Measurements from ENCODE around the gene CYB5R4.
"Not testable (repeated sequence)": the region's sequence is repeated elsewhere in the genome, so short reads cannot be mapped to it uniquely, and the experiment has no call there.

Gene CYB5R4

DNA sequence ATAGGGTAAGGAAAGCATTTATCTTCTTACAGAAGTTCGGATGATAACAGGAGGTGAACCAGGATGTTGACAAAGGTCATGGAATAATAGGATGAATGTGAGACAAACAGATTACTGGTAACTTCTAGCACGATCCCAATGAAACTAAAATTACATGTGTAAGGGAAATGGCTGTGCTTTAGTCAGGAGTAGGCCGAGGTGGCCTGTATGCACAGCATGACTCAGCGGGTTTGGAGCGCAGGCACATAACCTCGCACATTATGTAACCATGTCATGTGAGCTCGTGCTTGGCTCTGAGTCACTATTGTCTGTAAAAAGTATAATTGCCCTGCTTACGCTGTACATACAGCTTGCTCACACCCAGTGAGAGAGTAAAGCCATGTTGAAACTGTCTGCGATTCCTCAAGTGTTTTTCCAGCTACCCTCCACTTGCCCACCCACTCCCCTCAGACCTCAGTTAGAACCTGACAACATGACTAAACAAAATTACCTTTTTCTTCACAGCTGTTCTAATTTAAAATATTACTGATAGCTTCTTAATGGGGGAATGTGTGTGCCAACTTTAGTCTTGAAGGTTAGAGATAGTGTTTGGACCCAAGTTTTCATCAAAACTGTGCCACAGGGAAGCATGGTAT lies 8.2 kb downstream of the CYB5R4 start:
- DNase-seq = no peak

DNA sequence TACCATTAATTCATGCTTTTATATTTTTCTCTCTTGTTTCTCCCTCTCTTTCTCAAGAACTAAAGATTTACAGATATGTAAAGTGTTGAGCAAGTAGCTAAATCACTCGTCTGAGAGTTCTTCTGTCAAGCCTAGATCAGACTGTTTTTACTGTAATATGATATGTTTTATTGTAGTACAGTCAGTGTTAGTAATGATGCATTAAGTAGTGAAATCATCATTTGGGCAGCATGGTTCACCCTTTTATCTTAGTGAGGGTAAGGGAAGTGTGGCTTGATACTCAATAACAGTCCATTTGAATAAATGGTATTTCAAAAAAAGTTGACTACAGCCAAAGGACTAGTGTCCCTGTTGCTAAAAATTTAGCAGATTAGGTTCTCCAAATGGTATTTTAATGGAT lies 9.2 kb downstream of the CYB5R4 start:
- no peak for DNase-seq

DNA sequence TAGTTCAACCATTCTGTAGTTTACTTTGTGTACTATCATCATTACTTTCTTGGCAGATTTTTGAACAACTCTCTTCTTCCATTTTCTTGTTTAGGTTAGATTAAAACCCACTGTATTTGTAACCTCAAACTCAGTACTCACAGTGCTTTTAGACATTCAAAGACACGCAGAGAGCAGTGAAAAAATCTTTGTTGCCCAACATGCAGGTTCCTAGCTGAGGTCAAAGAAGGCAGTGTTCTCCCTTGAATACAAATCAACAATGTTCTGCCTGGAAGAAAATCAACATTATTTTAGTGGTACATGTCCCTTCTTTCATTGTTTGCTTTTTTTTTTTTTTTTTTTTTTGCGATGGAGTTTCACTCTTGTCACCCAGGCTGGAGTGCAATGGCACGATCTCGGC lies 11.2 kb downstream of the CYB5R4 start:
- DNase-seq = no peak

DNA sequence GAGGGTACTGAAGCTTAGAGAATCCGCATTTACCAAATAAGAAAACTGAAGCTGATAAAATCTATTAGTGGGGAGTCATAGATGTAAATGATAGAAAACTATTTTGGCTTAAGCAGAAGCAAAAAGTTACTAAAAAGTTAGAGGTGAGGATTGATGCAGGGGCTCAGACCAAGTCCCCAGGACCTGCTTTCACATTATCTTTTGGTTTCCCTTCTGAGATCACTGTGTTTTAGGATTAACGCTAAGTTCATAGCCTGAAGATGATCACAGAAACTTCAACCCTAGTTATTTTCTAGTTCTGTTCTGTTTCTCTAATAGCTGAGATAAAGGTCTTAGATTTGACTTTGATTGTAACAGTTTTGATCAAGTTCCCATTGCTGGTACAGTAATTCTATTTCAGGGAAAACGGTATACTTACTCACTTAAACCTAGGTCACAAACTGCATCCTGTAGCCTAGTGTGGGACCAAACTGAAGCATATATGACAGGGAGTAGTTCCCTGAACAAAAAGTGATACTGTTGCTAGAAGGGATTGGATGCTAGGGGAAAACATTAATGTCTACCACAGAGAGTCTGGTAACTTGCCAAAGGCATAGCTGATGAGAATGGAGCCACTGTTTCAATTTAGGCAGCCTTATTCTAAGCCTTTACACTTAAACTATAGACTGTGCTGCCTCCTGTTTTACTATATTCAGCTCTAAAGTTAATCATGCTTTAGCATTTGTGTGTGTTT lies 13.1 kb downstream of the CYB5R4 start:
- DNase-seq = no peak

DNA sequence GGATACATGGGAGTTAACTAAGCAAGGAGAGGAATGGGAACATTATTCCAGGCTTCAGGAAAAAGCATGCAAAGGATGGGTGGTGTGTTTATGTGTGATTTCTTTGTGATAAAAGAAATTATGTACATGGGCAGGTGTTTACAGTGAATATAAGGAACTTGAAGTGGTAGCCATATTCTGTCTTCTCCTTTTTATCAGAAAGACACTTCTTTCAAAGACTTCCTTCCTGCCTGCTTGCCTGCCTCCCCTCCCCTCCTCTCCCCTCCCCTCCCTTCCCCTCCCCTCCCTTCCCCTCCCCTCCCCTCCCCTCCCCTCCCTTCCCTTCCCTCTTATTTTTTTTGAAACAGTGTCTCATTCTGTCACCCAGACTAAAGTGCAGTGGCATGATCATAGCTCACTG lies 14.4 kb downstream of the CYB5R4 start:
- DNase-seq = no peak

DNA sequence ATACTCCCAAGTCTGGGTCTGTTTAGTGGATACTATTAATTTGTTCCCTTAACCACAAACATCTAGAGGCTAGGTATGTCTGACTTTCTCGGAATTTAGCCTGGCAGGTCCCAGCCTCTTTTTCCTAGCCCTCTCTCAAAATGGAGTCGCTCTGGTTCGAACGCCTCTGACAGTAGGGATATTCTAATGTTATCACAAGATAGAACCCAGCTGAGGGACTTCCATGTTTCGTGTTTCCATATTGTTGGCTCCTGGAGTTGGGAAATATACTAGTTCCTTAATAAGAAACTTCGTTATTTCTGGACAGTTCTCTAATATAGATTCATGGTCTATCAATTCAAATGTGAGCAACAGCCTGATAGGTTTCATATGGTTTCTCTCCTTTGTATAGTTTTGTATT lies 16.4 kb downstream of the CYB5R4 start:
- DNase-seq = no peak

DNA sequence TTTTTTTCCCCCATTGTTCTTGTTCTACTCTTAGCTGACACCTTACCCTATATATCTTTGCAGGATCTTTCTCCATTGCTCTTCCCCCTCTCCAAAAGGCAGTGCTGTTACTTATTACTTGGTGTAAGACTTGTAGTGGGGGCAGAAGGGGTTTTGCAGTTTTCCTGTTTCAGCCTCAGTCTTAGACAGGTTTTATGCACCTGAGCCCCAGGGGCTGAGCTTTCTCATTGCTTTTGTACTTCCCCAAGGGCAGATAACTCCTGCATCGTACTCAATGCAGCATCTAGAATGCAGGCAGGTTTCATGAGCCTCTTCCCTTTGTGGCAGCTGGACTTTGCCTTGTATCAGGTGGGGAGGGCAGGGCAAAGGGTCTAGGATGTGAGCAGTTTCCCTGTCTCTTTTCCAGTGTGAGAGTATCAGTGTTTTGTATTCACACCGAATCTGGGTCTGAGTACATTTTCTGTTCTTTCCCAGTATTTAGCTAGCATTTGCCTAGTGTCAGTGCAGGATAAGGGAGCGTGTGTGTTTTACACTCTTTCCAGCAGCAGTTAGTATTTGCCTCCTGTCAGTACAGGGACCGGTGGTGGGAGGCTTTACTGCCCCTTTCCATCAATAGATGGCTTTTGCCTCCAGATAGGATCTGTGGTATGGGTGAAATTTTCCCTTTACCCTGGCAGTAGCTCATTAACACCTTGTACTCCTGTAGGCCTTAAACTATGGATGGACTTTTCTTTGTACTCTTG lies 19.6 kb downstream of the CYB5R4 start:
- DNase-seq = no peak

DNA sequence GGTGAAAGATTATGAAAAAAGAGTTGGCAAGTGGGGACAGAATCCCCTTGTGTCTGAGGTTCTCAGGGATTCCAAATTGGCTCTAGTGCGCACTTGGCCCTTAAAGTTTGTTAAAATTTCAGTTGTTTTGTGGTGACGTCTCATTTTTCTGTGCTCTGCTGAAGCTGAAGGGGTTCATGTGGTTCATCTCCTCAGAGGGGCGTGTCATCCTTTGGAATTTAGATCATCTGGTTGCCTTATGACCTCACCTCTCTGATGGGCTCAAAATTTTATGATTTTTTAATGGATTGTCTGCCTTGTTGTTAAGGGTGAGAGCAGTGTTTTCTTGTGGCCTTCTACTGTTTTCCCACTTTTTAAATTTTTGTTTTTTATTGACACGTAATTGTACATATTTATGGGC lies 20.3 kb downstream of the CYB5R4 start:
- DNase-seq = no peak

DNA sequence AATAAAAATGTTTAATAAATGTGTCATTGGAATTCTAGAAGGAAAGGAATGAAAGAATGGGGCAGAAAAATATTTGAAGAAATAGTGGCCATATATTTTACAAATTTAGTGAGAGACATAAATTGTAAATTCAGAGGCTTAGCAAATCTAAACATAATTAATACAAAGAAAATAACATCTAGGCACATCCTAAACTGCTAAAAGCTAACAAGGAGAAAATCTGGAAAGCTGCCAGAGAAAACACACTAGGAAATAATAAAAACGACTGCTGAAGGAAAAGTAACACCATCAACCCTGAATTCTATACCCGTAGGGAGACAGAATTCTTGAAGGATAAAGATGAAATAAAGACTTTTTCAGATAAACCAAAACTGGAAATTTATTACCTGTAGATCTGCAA lies 23.8 kb downstream of the CYB5R4 start:
- DNase-seq = no peak

DNA sequence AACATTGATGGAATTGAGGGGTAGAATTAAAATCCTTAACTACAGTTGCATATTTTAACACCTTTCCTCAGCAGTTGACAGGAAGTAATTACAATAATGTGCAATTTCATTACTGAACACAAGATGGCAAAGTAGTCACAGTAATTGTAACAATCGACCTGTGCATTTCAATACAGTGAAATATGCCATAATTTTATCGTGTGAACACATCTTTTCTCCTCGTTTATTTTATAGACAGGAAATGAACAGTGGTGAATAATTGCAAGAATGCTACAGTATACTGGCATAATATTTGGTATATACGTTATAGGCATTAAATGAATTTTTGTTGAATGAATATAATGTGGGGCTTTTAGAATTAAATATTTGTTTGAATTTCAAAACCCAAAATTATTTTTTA lies 25.0 kb downstream of the CYB5R4 start:
- no peak for DNase-seq

DNA sequence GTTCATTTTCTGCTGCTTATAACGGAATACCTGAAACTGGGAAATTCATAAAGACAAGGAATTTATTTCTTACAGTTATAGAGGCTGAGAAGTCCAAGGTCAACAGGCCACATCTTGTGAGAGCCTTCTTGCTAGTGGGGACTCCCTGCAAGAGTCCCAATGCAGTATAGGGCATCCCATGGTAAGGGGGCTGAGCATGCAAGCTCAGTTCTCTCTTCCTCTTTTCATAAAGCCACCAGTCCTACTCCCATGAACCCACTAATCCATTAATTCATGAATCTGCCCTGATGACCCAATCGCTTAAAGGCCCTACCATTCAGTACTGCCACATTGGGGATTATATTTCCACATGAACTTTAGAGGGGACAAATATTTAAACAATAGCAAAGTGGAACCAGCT lies 26.5 kb downstream of the CYB5R4 start:
- no peak for DNase-seq

DNA sequence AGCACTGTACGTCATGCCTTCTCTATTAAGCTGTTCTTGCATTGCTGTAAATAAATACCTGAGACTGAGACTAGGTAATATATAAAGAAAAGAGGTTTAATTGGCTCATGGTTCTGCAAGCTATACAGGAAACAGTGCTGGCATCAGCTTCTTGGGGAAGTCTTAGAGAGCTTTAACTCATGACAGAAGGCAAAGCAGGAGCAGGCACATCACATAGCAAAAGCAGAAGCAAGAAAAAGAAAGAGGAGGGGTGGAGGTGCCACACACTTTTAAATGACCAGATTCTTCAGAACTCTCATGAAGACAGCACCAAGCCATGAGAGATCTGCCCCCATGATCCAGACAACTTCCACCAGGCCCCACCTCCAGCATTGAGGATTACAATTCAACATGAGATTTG lies 30.1 kb downstream of the CYB5R4 start:
- DNase-seq = no peak

DNA sequence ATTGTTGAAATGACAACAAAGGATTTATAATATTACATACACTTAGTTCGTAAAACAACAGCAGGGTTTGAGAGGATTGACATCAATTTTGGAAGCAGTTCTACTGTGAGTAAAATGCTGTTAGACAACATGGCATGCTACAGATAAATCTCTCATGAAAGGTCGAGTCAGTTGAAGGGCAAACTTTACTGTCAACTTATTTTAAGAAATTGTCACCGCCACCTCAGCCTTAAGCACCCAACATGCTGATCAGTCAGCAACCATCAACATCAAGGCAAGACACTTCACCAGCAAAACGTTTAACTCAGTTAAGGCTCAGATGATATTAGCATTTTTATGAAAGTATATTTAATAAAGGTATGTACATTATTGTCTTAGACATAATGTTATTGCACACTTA lies 31.0 kb downstream of the CYB5R4 start:
- no peak for DNase-seq

DNA sequence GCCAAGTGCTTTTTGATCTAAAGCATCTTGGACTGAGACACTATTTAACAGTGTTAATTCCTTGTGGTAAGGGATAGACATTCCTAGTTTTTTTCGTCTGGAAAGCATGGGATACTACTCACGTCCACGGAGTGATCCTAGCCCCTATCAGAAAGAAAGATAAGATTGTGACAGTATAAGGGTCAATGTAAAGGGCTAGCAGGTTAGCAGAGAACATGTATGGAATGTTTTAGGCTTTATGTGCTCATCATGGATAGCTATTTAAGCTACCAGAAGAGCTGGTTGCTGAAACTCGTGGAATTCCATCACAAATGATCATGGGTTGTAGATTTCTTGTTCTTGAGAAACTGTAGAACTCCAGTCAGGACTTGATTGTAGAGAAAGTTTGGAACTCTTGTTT lies 32.1 kb downstream of the CYB5R4 start:
- DNase-seq = no peak

DNA sequence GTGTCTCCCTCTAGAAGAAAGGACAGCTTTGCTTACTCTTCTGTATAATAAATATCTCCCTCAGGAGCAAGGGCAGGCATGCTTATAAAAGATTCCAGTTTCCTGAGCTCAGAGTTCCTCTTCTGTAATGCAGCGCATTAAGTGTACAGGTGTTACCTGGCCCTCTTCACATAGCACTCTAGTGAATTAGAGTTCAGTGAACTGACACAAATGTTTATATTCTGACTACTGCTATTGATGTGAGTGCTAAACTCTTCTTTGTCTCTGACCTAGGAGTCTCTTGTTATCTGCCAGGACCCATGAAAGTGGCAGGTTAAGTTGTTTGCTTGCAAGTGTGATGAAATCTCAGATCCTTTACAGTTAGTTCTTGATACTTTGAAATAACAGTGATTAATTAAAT lies 33.5 kb downstream of the CYB5R4 start:
- no peak for DNase-seq

DNA sequence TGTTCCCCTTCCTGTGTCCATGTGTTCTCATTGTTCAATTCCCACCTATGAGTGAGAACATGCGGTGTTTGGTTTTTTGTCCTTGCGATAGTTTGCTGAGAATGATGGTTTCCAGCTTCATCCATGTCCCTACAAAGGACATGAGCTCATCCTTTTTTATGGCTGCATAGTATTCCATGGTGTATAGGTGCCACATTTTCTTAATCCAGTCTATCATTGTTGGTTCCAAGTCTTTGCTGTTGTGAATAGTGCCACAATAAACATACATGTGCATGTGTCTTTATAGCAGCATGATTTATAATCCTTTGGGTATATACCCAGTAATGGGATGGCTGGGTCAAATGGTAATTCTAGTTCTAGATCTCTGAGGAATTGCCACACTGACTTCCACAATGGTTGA lies 37.6 kb downstream of the CYB5R4 start:
- not testable (repeated sequence) for DNase-seq

DNA sequence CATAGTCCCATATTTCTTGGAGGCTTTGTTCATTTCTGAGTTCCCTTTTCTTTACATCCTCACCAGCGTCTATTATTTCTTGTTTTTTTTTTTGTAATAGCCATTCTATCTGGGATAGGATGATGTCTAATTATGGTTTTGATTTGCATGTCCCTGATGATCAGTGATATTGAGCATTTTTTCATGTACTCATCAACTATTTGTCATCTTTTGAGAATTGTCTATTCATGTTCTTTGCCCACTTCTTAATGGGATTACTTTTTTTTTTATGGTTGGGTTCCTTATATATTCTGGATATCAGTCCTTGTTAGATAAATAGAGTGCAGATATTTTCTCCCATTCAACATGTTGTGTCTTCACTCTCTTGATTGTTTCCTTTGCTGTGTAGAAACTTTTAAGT lies 42.1 kb downstream of the CYB5R4 start:
- no peak for DNase-seq

DNA sequence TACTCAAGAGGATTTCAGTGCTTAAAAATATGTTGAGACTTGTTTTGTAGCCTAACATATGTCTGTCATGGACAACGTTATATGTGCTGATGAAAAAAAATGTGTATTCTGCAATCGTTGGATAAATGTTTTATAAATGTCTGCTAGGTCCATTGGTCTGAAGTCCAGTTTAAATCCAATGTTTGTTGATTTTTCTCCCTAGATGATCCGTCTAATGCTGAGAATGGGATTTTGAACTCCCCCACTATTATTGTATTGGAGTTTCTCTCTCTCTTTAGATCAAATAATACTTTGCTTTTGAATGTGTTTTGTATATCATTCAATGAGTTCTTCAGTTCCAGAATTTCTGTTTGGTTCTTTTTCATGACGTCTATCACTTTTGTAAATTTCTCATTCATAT lies 44.9 kb downstream of the CYB5R4 start:
- no peak for DNase-seq

DNA sequence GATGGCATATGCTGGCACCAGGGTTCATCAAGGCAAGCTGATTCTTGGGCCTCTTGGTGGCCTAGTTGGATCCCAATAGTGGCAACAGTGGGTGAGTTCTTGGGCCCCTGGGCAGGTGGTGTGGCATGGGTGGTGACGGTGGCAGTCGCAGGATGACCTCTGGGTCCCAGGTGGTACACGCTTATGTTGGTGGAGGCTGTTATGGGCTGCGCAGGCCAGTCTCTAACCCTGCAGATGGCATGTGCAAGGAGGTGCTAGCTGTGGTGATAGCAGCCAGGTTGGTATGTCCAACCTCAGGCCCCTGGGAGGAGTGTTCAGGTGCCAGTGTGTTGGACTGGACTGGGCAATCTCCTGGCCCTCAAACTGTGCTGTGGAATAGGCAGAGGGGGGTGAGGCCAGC lies 46.2 kb downstream of the CYB5R4 start:
- DNase-seq = no peak

DNA sequence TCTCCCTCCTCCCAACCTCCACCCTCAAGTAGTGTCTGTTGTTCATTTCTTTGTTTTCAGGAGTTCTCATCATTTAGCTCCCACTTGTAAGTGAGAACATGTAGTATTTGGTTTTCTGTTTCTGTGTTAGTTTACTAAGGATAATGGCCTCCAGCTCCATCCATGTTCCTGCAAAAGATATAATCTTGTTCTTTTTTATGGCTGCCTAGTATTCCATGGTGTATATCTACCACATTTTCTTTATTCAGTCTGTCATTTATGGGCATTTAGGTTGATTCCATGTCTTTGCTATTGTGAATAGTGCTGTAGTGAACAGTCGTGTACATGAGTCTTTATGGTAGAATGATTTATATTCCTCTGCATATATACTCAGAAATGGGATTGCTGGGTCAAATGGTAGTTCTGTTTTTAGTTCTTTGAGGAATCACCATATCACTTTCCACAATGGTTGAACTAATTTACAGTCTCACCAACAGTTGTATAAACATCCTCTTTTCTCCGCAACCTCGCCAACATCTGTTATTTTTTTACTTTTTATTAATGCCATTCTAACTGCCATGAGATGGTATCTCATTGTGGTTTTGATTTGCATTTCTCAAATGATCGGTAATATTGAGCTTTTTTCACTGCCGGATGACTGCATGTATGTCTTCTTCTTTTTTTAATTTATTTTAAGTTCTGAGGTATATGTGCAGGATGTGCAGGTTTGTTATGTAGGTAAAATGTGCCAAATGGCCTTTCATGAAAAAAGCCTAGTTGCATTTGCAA lies 48.3 kb downstream of the CYB5R4 start:
- DNase-seq = not testable (repeated sequence)

DNA sequence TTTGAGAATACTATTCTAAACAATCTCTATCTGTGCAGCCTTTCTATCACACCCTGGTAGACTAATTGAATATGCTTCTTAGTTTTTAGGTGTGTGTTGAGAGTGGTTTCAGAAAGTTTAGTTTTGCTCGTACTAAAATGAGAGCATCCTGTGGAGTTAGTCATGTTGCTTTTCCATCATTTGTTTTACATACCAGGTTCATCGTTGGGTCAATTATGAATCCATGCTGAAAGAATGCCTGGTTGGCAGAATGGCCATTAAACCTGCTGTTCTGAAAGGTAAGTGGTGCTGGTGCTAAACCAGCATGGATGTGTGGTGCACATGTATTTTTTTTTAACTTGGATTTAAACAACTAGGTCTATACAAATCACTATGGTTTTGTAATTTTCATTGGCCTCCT lies 49.3 kb downstream of the CYB5R4 start:
- DNase-seq = no peak

DNA sequence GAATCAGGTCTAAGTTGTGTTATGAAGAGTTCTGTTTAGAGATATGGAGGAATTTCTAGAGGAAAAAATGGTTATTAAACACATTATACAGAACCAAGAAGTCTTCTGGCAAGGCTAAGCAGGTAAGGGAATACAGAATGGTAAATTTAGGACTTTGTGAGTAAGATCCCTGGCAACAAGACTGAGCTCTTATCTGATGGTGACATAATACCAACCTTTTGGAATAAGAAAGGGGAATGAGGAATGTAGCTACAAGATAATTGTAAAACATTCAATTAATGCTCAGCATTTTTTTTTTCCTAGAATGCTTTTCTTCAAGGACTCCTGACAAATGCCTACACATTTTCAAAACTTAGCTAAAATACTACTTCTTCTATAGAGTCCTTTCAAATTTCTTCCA lies 51.8 kb downstream of the CYB5R4 start:
- no peak for DNase-seq

DNA sequence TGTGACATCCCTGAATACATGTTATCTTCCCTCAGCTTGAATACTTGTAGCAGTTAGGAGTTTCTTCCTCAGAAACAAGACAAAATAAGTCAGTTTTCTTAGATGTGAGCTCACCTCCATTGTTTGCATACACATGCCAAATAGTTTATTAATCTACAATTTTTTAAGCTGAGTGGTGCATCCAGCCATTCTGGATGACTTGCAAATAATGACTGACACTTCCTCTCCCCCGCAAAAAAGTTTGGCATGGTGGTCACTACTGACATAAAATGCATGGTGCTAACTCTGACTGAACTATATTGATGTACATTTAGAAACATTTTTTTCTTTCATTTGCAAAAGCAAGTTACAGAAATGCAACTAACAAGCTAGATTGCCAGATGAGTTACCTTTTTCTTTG lies 55.5 kb downstream of the CYB5R4 start:
- no peak for DNase-seq

DNA sequence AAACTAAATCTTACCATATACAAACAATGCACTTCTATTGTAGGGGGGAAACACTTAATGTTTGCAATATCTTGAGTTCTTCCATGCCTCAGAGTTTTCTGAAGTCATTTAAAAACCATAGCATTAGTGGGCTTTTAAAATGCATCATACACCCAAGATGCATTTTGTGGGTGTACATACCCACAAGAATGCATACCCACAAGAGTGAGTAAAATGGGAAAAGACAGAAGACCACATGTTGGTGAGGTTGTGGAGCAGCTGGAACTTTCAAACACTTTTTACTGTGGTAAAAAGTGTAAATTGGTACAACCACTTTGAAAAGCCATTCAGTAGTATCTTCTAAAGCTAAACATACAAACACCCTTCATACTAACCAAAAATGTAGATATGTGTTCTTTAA lies 57.5 kb downstream of the CYB5R4 start:
- DNase-seq = no peak
